DOHH2 (cell line): ENCODE results near the gene ABITRAM.

ENCODE experiments used
- CTCF ChIP-seq: fragments of 200-600 bp; sonication (generic); IDR thresholded peaks from one replicate; pipeline ENCODE4 v1.5.1; 2014; ENCODE audit warnings: antibody characterized with exemption, mild to moderate bottlenecking, low read depth, low read length; ENCODE audit not compliant: poor library complexity, severe bottlenecking
- EZH2phosphoT487 ChIP-seq: fragments of 200-600 bp; sonication (generic); IDR thresholded peaks from 2 replicates; pipeline ENCODE4 v1.6.1; 2017; ENCODE audit warnings: borderline replicate concordance, mild to moderate bottlenecking, antibody characterized with exemption, low read length, moderate library complexity, mixed read lengths

DNA sequence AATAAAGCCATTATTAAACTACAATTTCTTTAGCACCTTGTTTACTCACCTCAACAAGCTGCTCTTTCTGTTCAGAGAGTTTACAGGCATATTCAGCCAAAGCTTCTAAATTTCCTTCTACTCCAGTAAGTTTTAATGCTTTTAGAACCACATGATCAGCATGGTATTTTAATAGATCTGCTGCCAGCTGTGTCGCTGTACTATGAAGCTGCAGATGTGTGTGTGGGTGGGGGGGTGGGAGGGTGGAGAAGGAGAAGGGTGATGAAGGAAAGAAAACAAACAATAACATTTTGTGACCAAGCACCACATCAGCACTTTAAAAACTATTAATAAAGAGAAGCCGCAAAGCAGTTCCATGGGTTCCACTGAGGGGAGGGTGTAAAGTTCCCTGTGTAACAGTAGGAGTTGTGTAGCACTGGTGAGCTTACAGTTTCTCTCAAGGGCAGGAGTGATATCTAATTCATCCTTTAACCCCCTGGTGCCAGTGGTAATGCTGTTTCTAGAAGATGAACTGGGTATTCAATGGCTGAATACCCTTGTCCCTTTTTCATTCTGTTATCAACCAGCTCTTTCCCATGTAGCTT is 38.5 kb downstream of the ABITRAM start:
- no peak for TF ChIP-seq CTCF
- no peak for TF ChIP-seq EZH2phosphoT487
